ENCODE measurements around the gene TDRD3. TPM values are rescaled to one million over a fixed set of nuclear protein-coding genes. Genes with fewer than 3 reads are reported as not detected.

Gene TDRD3
- total RNA-seq: 10 to 100 TPM; 24.7 to 33.6 (median 27.2) TPM
- polyA plus RNA-seq: 1 to 10 TPM; 8.3 to 8.7 TPM
- total RNA-seq: 40.8 reads per million, percentile 66 among the genes with 10 or more reads in this experiment

DNA sequence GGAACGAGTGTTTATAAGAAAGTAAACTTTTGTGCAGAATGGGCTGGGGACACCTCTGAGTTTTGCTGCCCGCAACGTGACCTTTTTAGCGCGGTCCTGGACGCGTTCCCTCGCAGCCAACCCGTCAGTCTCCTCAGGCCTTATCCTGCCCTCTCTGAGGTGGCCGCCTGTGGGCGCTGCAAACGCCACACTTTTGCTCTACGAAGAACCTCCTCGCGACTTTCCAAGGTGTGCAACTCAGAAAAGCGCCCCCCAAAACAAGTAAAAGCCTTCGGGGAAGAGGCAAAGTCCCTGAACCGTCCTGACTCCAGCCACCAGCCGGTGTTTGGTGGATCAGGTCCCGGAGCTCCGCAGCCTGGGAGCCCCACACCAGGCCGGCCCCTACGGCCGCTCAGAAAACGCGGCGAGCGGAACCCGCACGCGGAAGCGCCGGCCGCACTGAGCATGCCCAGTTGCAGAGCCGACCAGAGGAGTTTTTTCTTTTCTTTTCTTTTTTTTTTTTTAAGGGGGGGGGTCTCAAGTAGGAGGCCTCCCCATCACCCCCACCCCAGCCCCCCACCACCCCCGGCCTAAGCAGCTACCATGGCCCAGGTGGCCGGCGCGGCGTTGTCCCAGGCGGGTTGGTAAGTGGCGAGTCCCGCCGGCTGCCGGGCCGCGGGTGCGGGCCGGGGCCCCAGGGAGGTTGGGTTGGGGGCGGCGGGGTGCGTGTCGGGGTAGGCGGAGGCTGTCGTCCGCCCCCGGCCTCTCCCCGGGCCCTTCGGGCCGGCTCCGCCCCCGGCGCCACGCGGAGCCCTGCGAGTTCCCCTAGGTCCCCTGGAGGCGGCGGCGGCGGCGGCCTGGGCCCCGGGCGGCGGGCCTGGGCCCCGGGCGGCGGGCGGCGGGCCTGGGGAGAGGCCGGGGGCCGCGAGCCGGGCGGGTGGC lies at the start of gene TDRD3:
TSS of gene TDRD3 (plus strand) at position 438 of the 921 bp plus-strand sequence. CDS start at position 583, 145 bp downstream.
- peak within 1 kb of the TSS; percentile 91 to 99 (median 96) for H3K27ac Mint-ChIP-seq
- peaks cover 0 to 3% (median 0%) of the 10 kb centered on the region in 5 donors for H3K36me3 Mint-ChIP-seq
- peak within 1 kb of the TSS; percentile 85 for H3K4me3 ChIP-seq (ENCODE audit: low read length)

DNA sequence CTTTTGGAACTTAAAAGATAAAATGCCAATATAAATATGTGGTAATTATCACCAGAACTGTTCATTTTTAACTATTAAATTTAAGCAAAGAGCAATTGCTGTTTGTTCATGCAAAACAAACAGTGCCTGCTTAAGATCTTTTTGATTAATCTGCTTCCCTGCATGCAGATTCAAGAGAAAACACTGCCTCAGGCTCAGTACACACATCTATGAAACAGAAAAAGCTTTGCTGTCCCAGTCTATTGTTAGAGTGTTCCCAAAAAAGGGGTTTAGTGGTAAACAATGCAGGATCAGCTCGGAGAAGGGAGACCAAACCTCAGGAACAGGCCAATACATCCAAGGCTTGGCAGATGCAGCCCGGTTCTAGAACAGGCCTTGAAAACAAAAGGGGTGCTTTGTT lies 49.3 kb upstream of the TDRD3 start:
- Histone ChIP-seq H3K9me3 (ENCODE audit: control insufficient read depth in 2 of 3, low read length in 3 of 3) (no peaks in the 10 kb centered on the region), H3K27ac (ENCODE audit: low read depth, low read length) (no peak overlapping the region), H3K27me3 (ENCODE audit: control insufficient read depth in 2 of 2, insufficient read depth in 2 of 2, low read length in 2 of 2) (no peaks in the 10 kb centered on the region), H3K4me3 (ENCODE audit: low read length) (no peak overlapping the region), H3K36me3 (ENCODE audit: control insufficient read depth in 2 of 3, insufficient read depth in 3 of 3, low read length in 3 of 3) (no peaks in the 10 kb centered on the region), H3K4me1 (ENCODE audit: control insufficient read depth in 2 of 2, insufficient read depth in 2 of 2, low read length in 2 of 2) (no peaks in the 10 kb centered on the region)
- H3K27ac Mint-ChIP-seq: no peak overlapping the region
- POLR2A ChIA-PET: no interaction called here
- peaks cover 0 to 7% (median 2%) of the 10 kb centered on the region in 11 donors for H3K9me3 Mint-ChIP-seq
- H3K27me3 Mint-ChIP-seq: peaks cover 5 to 50% (median 38%) of the 10 kb centered on the region in 5 donors
- CTCF ChIA-PET: no interaction called here
- intact Hi-C loops (cut with micrococcal nuclease): no loop called here
- H3K4me1 Mint-ChIP-seq: peaks cover 0 to 5% (median 0%) of the 10 kb centered on the region in 7 donors
- no peaks in the 10 kb centered on the region for H3K36me3 Mint-ChIP-seq
- H3K4me3 Mint-ChIP-seq: no peak overlapping the region
- no peak for DNase-seq
- no peak for ATAC-seq

More for the DNA sequence above, at the start of gene TDRD3:
- peaks cover 0 to 5% (median 0%) of the 10 kb centered on the region in 11 donors for H3K9me3 Mint-ChIP-seq
- peaks cover 25 to 54% (median 44%) of the 10 kb centered on the region in 7 donors for H3K4me1 Mint-ChIP-seq
- H3K27ac ChIP-seq (ENCODE audit: low read depth, low read length): peak within 1 kb of the TSS; percentile 80
- intact Hi-C loops (cut with micrococcal nuclease): loop anchor here (1.0 to 2.0 kb wide), 6 partner anchors 34 to 1006 kb away; no protein-coding TSS in a partner anchor
- ATAC-seq (peak; percentile 82), DNase-seq (peak; percentile 71 to 86 (median 82))
- no peaks in the 10 kb centered on the region for H3K27me3 Mint-ChIP-seq
- peak within 1 kb of the TSS; percentile 88 to 98 (median 95) for H3K4me3 Mint-ChIP-seq
- POLR2A ChIA-PET: interaction anchor here (0.6 to 2.6 kb wide), 4 partner anchors 10 to 232 kb away, joined by 3 to 10 read pairs (median 6); no protein-coding TSS in a partner anchor
- H3K27me3 ChIP-seq (ENCODE audit: control insufficient read depth in 2 of 2, insufficient read depth in 2 of 2, low read length in 2 of 2): no peaks in the 10 kb centered on the region
- CTCF ChIA-PET: interaction anchor here (0.6 to 1.2 kb wide), 5 partner anchors 10 to 217 kb away, joined by 3 to 4 read pairs (median 3); no protein-coding TSS in a partner anchor
- peaks cover 0 to 3% (median 0%) of the 10 kb centered on the region in 3 experiments for H3K36me3 ChIP-seq (ENCODE audit: control insufficient read depth in 2 of 3, insufficient read depth in 3 of 3, low read length in 3 of 3)
- peaks cover 15 to 20% of the 10 kb centered on the region in 2 donors for H3K4me1 ChIP-seq (ENCODE audit: control insufficient read depth in 2 of 2, insufficient read depth in 2 of 2, low read length in 2 of 2)
- H3K9me3 ChIP-seq (ENCODE audit: control insufficient read depth in 2 of 3, low read length in 3 of 3): no peaks in the 10 kb centered on the region

DNA sequence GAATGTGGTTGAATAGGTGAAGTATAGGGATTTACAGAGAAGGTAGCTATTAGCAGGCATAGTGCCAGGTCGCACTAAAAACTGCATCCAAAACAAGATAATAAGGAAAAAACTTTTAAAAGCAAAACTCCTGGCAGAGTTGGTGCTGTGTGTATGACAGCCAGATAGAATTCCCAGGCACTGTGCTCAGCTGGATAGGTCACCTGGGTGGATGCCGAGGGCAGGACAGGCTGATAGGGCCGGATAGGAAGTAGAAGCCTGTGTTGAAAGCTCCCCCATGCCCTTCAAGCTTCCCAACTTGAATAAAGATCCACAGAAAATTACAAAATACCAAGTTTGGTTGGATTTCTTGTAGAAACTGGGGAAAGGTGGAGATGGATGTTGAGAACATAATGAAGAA lies 48.9 kb upstream of the TDRD3 start:
- Mint-ChIP-seq H3K27ac (no peak overlapping the region), H3K27me3 (peaks cover 5 to 48% (median 36%) of the 10 kb centered on the region in 5 donors), H3K36me3 (no peaks in the 10 kb centered on the region), H3K9me3 (peaks cover 0 to 8% (median 3%) of the 10 kb centered on the region in 11 donors), H3K4me3 (no peak overlapping the region), H3K4me1 (peaks cover 0 to 5% (median 0%) of the 10 kb centered on the region in 7 donors)
- Histone ChIP-seq H3K4me3 (ENCODE audit: low read length) (no peak overlapping the region), H3K27ac (ENCODE audit: low read depth, low read length) (no peak overlapping the region), H3K27me3 (ENCODE audit: control insufficient read depth in 2 of 2, insufficient read depth in 2 of 2, low read length in 2 of 2) (no peaks in the 10 kb centered on the region), H3K36me3 (ENCODE audit: control insufficient read depth in 2 of 3, insufficient read depth in 3 of 3, low read length in 3 of 3) (no peaks in the 10 kb centered on the region), H3K4me1 (ENCODE audit: control insufficient read depth in 2 of 2, insufficient read depth in 2 of 2, low read length in 2 of 2) (no peaks in the 10 kb centered on the region), H3K9me3 (ENCODE audit: control insufficient read depth in 2 of 3, low read length in 3 of 3) (no peaks in the 10 kb centered on the region)
- DNase-seq (no peak), ATAC-seq (no peak)
- intact Hi-C loops (cut with micrococcal nuclease): no loop called here
- ChIA-PET POLR2A (no interaction called here), CTCF (no interaction called here)

DNA sequence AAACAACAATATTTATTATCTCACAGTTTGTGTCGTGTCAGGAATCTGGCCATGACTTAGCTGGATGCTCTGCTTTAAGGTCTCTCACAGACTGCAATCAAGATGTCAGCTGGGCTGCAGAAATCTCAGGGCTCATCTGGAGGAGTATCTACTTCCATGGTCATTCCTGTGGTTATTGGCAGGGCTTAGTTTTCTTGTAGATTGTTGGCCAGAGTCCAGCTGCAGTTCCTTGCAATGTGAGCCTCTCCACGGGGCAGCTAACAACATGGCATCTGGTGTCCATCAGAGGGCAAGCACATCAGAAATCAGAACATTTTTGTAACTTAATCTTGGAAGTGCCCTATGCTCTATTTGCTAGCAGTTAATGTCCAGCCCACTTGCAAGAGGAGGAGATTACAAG lies 45.7 kb upstream of the TDRD3 start:
- no peak overlapping the region for H3K27ac Mint-ChIP-seq
- POLR2A ChIA-PET: no interaction called here
- no peaks in the 10 kb centered on the region for H3K36me3 Mint-ChIP-seq
- Histone ChIP-seq H3K4me3 (ENCODE audit: low read length) (no peak overlapping the region), H3K27ac (ENCODE audit: low read depth, low read length) (no peak overlapping the region), H3K36me3 (ENCODE audit: control insufficient read depth in 2 of 3, insufficient read depth in 3 of 3, low read length in 3 of 3) (no peaks in the 10 kb centered on the region), H3K9me3 (ENCODE audit: control insufficient read depth in 2 of 3, low read length in 3 of 3) (no peaks in the 10 kb centered on the region), H3K27me3 (ENCODE audit: control insufficient read depth in 2 of 2, insufficient read depth in 2 of 2, low read length in 2 of 2) (no peaks in the 10 kb centered on the region), H3K4me1 (ENCODE audit: control insufficient read depth in 2 of 2, insufficient read depth in 2 of 2, low read length in 2 of 2) (no peaks in the 10 kb centered on the region)
- DNase-seq (no peak), ATAC-seq (no peak)
- H3K4me1 Mint-ChIP-seq: peaks cover 0 to 2% (median 0%) of the 10 kb centered on the region in 7 donors
- H3K27me3 Mint-ChIP-seq: peaks cover 14 to 49% (median 30%) of the 10 kb centered on the region in 5 donors
- H3K4me3 Mint-ChIP-seq: no peak overlapping the region
- intact Hi-C loops (cut with micrococcal nuclease): no loop called here
- CTCF ChIA-PET: no interaction called here
- peaks cover 0 to 10% (median 4%) of the 10 kb centered on the region in 11 donors for H3K9me3 Mint-ChIP-seq

DNA sequence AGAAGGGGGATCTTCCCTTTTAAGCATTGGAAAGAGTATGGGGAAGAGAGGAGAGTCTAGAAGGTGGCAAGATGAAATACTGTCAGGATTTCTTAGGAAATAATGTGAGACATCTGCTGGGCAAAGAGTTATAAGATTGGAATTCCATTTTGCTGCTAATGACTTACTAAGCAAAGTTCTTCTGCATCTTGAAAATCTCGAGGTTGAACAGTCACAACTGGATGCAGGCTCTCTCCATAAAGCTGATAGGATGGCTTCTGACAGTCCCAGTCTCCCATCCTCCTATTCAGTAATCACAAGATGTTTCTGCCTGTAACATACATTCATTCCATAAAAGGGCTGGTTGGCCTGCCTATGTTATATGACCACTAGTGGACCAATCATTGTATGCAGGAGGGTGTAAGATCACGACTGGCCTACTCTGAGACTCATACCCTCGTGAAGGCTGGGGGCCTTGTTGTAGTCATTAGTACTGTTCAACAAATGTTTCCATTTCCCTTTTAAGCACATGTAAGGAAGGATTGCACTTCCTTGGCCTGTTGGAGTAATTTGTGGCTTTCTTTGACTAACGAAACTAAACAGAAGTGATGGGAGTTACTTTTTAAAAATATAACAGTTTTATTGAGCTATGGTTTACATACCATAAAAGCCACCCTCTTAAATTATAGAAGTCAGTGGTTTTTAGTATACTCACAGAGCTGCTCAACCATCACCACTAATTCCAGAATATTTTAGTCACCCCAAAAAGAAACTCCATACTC lies 45.0 kb upstream of the TDRD3 start:
- ChIA-PET POLR2A (no interaction called here), CTCF (no interaction called here)
- no peaks in the 10 kb centered on the region for H3K9me3 ChIP-seq (ENCODE audit: control insufficient read depth in 2 of 3, low read length in 3 of 3)
- ATAC-seq (no peak), DNase-seq (no peak)
- peaks cover 0 to 10% (median 4%) of the 10 kb centered on the region in 11 donors for H3K9me3 Mint-ChIP-seq
- no peak overlapping the region for H3K4me3 Mint-ChIP-seq
- H3K4me3 ChIP-seq (ENCODE audit: low read length): no peak overlapping the region
- no peaks in the 10 kb centered on the region for H3K36me3 Mint-ChIP-seq
- no peak overlapping the region for H3K27ac ChIP-seq (ENCODE audit: low read depth, low read length)
- peaks cover 14 to 51% (median 30%) of the 10 kb centered on the region in 5 donors for H3K27me3 Mint-ChIP-seq
- no peaks in the 10 kb centered on the region for H3K4me1 ChIP-seq (ENCODE audit: control insufficient read depth in 2 of 2, insufficient read depth in 2 of 2, low read length in 2 of 2)
- intact Hi-C loops (cut with micrococcal nuclease): no loop called here
- H3K27ac Mint-ChIP-seq: no peak overlapping the region
- no peaks in the 10 kb centered on the region for H3K36me3 ChIP-seq (ENCODE audit: control insufficient read depth in 2 of 3, insufficient read depth in 3 of 3, low read length in 3 of 3)
- H3K4me1 Mint-ChIP-seq: peaks cover 0 to 2% (median 0%) of the 10 kb centered on the region in 7 donors
- H3K27me3 ChIP-seq (ENCODE audit: control insufficient read depth in 2 of 2, insufficient read depth in 2 of 2, low read length in 2 of 2): no peaks in the 10 kb centered on the region

DNA sequence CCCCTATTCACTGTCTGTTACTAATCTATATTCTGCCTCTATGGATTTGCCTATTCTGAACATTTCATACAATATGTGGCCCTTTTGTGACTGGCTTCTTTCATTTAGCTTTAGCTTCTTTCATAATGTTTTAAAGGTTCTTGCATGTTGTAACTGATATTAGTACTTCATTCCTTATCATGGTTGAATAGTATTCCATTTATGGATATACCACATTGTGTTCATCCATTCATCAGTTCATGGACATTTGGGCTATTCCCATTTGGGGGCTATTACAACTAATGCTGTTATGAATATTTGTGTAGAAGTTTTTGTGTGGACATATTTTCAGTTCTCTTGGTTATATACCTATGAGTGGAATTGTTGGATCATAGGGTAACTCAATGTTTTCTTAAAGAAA lies 44.4 kb upstream of the TDRD3 start:
- CTCF ChIA-PET: no interaction called here

More for the DNA sequence above, 44.4 kb upstream of the TDRD3 start:
- Histone ChIP-seq H3K4me1 (ENCODE audit: control insufficient read depth in 2 of 2, insufficient read depth in 2 of 2, low read length in 2 of 2) (no peaks in the 10 kb centered on the region), H3K27me3 (ENCODE audit: control insufficient read depth in 2 of 2, insufficient read depth in 2 of 2, low read length in 2 of 2) (no peaks in the 10 kb centered on the region), H3K27ac (ENCODE audit: low read depth, low read length) (no peak overlapping the region), H3K4me3 (ENCODE audit: low read length) (no peak overlapping the region), H3K36me3 (ENCODE audit: control insufficient read depth in 2 of 3, insufficient read depth in 3 of 3, low read length in 3 of 3) (no peaks in the 10 kb centered on the region), H3K9me3 (ENCODE audit: control insufficient read depth in 2 of 3, low read length in 3 of 3) (no peaks in the 10 kb centered on the region)
- POLR2A ChIA-PET: no interaction called here
- Mint-ChIP-seq H3K27me3 (peaks cover 14 to 53% (median 29%) of the 10 kb centered on the region in 5 donors), H3K9me3 (peaks cover 0 to 10% (median 4%) of the 10 kb centered on the region in 11 donors), H3K4me1 (peaks cover 0 to 2% (median 0%) of the 10 kb centered on the region in 7 donors), H3K36me3 (no peaks in the 10 kb centered on the region), H3K4me3 (no peak overlapping the region), H3K27ac (no peak overlapping the region)
- intact Hi-C loops (cut with micrococcal nuclease): no loop called here
- DNase-seq: no peak
- no peak for ATAC-seq
